GM12878 (cell line): ENCODE measurements around the gene SOCS1. TPM values are rescaled to one million over a fixed set of nuclear protein-coding genes. Genes with fewer than 3 reads are reported as not detected.

Source experiments
- ATAC-seq: fragments of 200-7000 bp; cut with Tn5 transposase; 3 replicates; pipeline ENCODE4 v1.9.1; 2020; ENCODE audit warnings: mild to moderate bottlenecking, moderate library complexity
- BruUV-seq: library from RNA; stranded (reverse); fragments of 400-500 nt; replicated peaks from 2 replicates; lab custom pipeline; 2021; lab: Mats Ljungman, UMichigan
- CTCF ChIA-PET: fragments of 300-600 bp; sonication (Branson Sonifier 250); formaldehyde crosslinking; extraction: SDS; loops from one replicate; lab custom pipeline; 2021; ENCODE audit warnings: inconsistent platforms; lab: Yijun Ruan, JAX
- POLR2A ChIA-PET: fragments of 350-600 bp; formaldehyde crosslinking; extraction: SDS; loops from one replicate; lab custom pipeline; 2021; ENCODE audit warnings: inconsistent platforms; lab: Charles Lee
- RAD21 ChIA-PET: fragments of 300-600 bp; sonication (Branson Sonifier 250); formaldehyde crosslinking; loops from one replicate; lab custom pipeline; 2023; ENCODE audit warnings: antibody characterized with exemption; ENCODE audit not compliant: unreplicated experiment; lab: Charles Lee
- SMC1A ChIA-PET: fragments of 300-600 bp; sonication (Branson Sonifier 250); formaldehyde crosslinking; loops from one replicate; lab custom pipeline; 2023; ENCODE audit not compliant: unreplicated experiment, uncharacterized antibody; lab: Charles Lee
- DNase-seq: peaks from one replicate; pipeline ENCODE4 v3.0.0-alpha.2; 2011; ENCODE audit warnings: low read depth, low spot score
- FAIRE-seq: peaks from 3 replicates; lab custom pipeline; 2011; peaks lifted over from hg19 to GRCh38; lab: Jason Lieb, UNC
- H2AFZ ChIP-seq: 2 replicates; pipeline ENCODE4 v1.6.0; 2011; ENCODE audit warnings: low read depth, low read length, control low read depth; ENCODE audit not compliant: control insufficient read depth
- H3K27ac ChIP-seq: 2 replicates; pipeline ENCODE4 v1.5.1; 2011; ENCODE audit warnings: control low read depth; ENCODE audit not compliant: control insufficient read depth, insufficient read depth
- H3K27me3 ChIP-seq, 2 experiments: replicated peaks in 1 of 2; 2 replicates each; pipeline versions ENCODE4 v1.6.0 to v1.6.1; 2011; ENCODE audit warnings: low read length in 1 of 2; ENCODE audit not compliant: control insufficient read depth in 2 of 2, insufficient read depth in 2 of 2
- H3K36me3 ChIP-seq, 2 experiments: 2 replicates each; pipeline ENCODE4 v1.5.1; 2011; ENCODE audit warnings: low read length in 1 of 2; ENCODE audit not compliant: control insufficient read depth in 2 of 2, insufficient read depth in 2 of 2
- H3K4me1 ChIP-seq: 2 replicates; pipeline ENCODE4 v1.6.1; 2011; ENCODE audit warnings: mild to moderate bottlenecking, low read length, moderate library complexity, mixed read lengths; ENCODE audit not compliant: control insufficient read depth, insufficient read depth
- H3K4me2 ChIP-seq: 2 replicates; pipeline ENCODE4 v1.6.0; 2011; ENCODE audit warnings: control low read depth; ENCODE audit not compliant: control insufficient read depth, insufficient read depth
- H3K4me3 ChIP-seq: fragments of 200-600 bp; sonication (generic); 2 replicates; pipeline ENCODE4 v1.5.1; 2016
- H3K79me2 ChIP-seq: 2 replicates; pipeline ENCODE4 v1.6.0; 2011; ENCODE audit warnings: low read length; ENCODE audit not compliant: control insufficient read depth, insufficient read depth
- H3K9ac ChIP-seq: 2 replicates; pipeline ENCODE4 v1.8.0; 2011; ENCODE audit warnings: low read length, control low read depth, mixed read lengths; ENCODE audit not compliant: control insufficient read depth, insufficient read depth
- H3K9me3 ChIP-seq: replicated peaks from 3 replicates; pipeline ENCODE4 v1.5.1; 2011; ENCODE audit warnings: mild to moderate bottlenecking, low read length; ENCODE audit not compliant: control insufficient read depth, insufficient read depth
- H4K20me1 ChIP-seq: 2 replicates; pipeline ENCODE4 v1.6.0; 2011; ENCODE audit not compliant: control insufficient read depth, insufficient read depth
- EED ChIP-seq: sonication (generic); IDR thresholded peaks from 2 replicates; pipeline ENCODE4 v1.6.1; 2016; ENCODE audit warnings: antibody characterized with exemption, low read depth
- IKZF1 ChIP-seq: fragments of 450-650 bp; conservative IDR thresholded peaks from 2 replicates; pipeline ENCODE4 v1.6.1; 2017; ENCODE audit warnings: antibody characterized with exemption, mild to moderate bottlenecking
- WGBS: methylation state at CpG from one replicate; pipeline ENCODE4 v1.1.6; 2016; ENCODE audit warnings: low lambda C conversion rate; ENCODE audit not compliant: insufficient replicate concordance, insufficient coverage; ENCODE audit errors: missing lambda C conversion rate; 5-methylcytosine and 5-hydroxymethylcytosine counted together
- in situ Hi-C: fragments of 300-500 bp; cut with MboI; formaldehyde crosslinking; loops from 9 replicates; pipeline ENCODE4 v1.14.3; 2018; ENCODE audit warnings: mixed read lengths
- intact Hi-C: fragments of 100-400 bp; cut with micrococcal nuclease; formaldehyde crosslinking; loops from one replicate; pipeline ENCODE4 v1.14.2; 2022; ENCODE audit not compliant: unreplicated experiment
- polyA plus RNA-seq, 11 experiments: library from polyadenylated mRNA; depleted of rRNA in 4 of 11; unstranded in 6 of 11; stranded (reverse) in 5 of 11; fragments of >200 nt; fragmentation: Nextera tagmentation in 4 of 11; fragmentation: Illumina TruSeq in 1 of 11; extraction: Ambion mirVana in 4 of 11; extraction: Trizol in 1 of 11; gene quantifications; 1 replicate in 1 of 11; 2 replicates in 10 of 11; pipeline versions ENCODE4 v1.2.1 to v1.2.3, GENCODE V29; 2011 to 2016; ENCODE audit warnings: inconsistent platforms in 2 of 11, missing spikeins in 2 of 11, low read depth in 1 of 11
- total RNA-seq, 4 experiments: library from RNA; depleted of rRNA in 3 of 4; stranded (reverse); fragments of >200 nt in 3 of 4; fragmentation: Illumina TruSeq in 1 of 4; extraction: Trizol in 1 of 4; gene quantifications; 2 replicates each; pipeline versions ENCODE4 v1.2.1 to v1.2.3, GENCODE V29; 2013 to 2021
- TF ChIP-seq, protein P1 (sequence below): fragments of 450-650 bp; conservative IDR thresholded peaks from 2 replicates; pipeline ENCODE4 v1.6.1; 2017; ENCODE audit warnings: mild to moderate bottlenecking, moderate library complexity

Gene SOCS1
- total and polyA plus RNA-seq, 10 of the 15 experiments (the other 5 are each of a cell fraction or from before 2014, with no cell fraction given) = 0.42 to 39.8 (median 11.2) TPM

GRCh38 chr16:11231367-11231970 lies 24.5 kb downstream of the SOCS1 start:
- TF ChIP-seq IKZF1 = 0 out of 2 replicates have a peak, but pooled peaks have one; percentile 5
- TF ChIP-seq, protein P1, sequence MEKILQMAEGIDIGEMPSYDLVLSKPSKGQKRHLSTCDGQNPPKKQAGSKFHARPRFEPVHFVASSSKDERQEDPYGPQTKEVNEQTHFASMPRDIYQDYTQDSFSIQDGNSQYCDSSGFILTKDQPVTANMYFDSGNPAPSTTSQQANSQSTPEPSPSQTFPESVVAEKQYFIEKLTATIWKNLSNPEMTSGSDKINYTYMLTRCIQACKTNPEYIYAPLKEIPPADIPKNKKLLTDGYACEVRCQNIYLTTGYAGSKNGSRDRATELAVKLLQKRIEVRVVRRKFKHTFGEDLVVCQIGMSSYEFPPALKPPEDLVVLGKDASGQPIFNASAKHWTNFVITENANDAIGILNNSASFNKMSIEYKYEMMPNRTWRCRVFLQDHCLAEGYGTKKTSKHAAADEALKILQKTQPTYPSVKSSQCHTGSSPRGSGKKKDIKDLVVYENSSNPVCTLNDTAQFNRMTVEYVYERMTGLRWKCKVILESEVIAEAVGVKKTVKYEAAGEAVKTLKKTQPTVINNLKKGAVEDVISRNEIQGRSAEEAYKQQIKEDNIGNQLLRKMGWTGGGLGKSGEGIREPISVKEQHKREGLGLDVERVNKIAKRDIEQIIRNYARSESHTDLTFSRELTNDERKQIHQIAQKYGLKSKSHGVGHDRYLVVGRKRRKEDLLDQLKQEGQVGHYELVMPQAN = no peak
- TF ChIP-seq EED = 0 out of 2 replicates have a peak, but pooled peaks have one; percentile 13
- TF ChIP-seq, all 136 proteins: peak for 2
- WGBS = 83% methylated on average over 10 of the region's 10 CpGs
- 0 out of 2 replicates have a peak overlapping the region, but pooled peaks have one; percentile 13 for H3K4me2 ChIP-seq
- ChIA-PET SMC1A (interaction anchor here (0.7 to 2.0 kb wide), 4 partner anchors 26 to 180 kb away, joined by 3 to 7 read pairs (median 4); no protein-coding TSS in a partner anchor), POLR2A (interaction anchor here (0.6 to 1.5 kb wide), 5 partner anchors 19 to 274 kb away, joined by 3 to 7 read pairs (median 3); no protein-coding TSS in a partner anchor), CTCF (interaction anchor here (0.7 to 0.8 kb wide), 2 partner anchors 17 to 22 kb away, joined by 3 read pairs; no protein-coding TSS in a partner anchor), RAD21 (interaction anchor here (2.9 kb wide), 1 partner anchor 24 kb away, joined by 13 read pairs; the partner anchor contains the start of gene SOCS1)
- H3K4me1 ChIP-seq = peaks cover 26% of the 10 kb centered on the region
- H3K27ac ChIP-seq = no peak overlapping the region; the same call in 1 of the 2 replicates
- H3K79me2 ChIP-seq = no peaks in the 10 kb centered on the region
- no peak for ATAC-seq
- no TSS peak for BruUV-seq
- H3K4me3 ChIP-seq = no peak overlapping the region
- no peaks in the 10 kb centered on the region for H3K36me3 ChIP-seq
- intact Hi-C loops = no loop called here
- no peak overlapping the region for H3K9ac ChIP-seq
- in situ Hi-C loops = no loop called here
- H3K9me3 ChIP-seq = no peaks in the 10 kb centered on the region
- FAIRE-seq = no peak
- no peaks in the 10 kb centered on the region for H4K20me1 ChIP-seq
- H3K27me3 ChIP-seq = no peaks in the 10 kb centered on the region
- no peak for DNase-seq
- H2AFZ ChIP-seq = no peak overlapping the region
